SW480 (cell line): Measurements from ENCODE around the gene DVL1.
"Not testable (repeated sequence)": the region's sequence is repeated elsewhere in the genome, so short reads cannot be mapped to it uniquely, and the experiment has no call there.

ENCODE experiments used
- DNase-seq: peaks from one replicate; pipeline ENCODE4 v3.0.0-alpha.2; 2016; ENCODE audit warnings: low spot score

DVL1 gene

DNA sequence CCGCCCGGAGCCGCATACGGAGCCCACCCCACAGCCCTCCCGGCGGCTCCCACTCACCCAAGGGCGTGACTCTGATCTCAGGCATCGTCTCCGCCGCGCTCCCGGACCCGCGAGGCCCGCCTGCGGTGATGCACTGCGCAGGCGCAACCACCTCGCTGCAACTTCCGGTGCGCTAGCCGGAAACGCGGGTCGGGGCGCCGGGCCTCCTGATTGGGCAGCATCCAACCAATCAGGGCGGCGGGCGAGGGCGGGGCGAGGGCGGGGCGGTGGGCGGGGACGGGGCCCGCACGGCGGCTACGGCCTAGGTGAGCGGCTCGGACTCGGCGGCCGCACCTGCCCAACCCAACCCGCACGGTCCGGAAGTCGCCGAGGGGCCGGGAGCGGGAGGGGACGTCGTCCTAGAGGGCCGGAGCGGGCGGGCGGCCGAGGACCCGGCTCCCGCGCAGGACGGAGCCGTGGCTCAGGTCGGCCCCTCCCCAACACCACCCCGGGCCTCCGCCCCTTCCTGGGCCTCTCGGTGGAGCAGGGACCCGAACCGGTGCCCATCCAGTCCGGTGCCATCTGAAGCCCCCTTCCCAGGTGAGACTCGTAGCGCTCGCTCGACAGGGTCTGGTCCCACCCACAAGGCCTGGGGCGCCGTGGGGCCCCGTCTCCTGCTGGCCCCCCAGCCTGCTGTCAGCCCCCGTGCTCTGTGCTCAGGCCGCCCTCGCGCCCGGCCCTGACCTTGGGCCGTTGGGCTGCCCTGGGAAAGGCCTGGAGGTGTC lies 24.5 kb downstream of the DVL1 start, which contains the start of the genes CPTP and INTS11:
Gene CPTP, plus strand, starts transcription at position 279 of the 764 bp plus-strand sequence. CDS start 2,109 bp downstream, outside the sequence.
Gene INTS11, minus strand, starts transcription at position 137 of the 764 bp plus-strand sequence. Its CDS starts 52 bp downstream, at position 85.
- DNase-seq, result peak; percentile 89

DNA sequence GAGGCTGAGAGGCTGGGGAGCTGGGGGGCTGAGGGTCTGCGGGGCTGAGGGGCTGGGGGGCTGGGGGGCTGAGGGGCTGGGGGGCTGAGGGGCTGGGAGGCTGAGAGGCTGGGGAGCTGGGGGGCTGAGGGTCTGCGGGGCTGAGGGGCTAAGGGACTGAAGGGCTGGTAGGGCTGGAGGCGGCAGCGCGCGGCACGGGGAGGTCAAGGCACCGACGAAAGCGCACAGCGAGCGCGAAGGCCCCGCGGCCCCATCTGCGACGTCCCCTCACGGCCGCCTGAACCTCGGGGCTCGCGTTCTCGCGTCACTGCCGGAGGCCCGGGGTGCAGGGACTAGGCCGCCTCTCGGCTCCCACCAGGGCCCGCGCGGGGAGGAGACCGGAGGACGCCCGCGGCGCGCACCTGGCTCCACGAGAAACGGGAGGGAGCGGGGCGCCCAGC lies 25.1 kb downstream of the DVL1 start:
- DNase-seq, result no peak

DNA sequence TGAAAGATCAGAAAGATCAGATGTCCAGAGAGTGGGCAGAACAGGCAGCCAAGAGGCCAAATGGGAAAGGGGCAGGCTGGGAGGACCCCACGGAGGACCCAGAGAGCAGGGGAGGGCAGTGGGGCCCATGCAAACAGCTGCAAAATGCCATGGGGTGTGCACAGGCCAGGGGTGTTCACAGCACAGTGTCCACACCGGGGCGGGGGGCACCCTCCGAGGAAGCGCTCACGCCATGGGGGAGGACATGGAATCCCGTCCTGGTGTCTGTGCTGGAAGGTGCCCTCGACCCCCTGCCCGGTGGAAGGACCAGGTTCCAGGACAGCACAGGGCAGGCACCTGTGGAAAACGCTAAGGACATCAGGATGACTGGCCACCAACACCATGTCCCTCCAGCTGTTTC lies 26.3 kb downstream of the DVL1 start:
- no peak for DNase-seq

DNA sequence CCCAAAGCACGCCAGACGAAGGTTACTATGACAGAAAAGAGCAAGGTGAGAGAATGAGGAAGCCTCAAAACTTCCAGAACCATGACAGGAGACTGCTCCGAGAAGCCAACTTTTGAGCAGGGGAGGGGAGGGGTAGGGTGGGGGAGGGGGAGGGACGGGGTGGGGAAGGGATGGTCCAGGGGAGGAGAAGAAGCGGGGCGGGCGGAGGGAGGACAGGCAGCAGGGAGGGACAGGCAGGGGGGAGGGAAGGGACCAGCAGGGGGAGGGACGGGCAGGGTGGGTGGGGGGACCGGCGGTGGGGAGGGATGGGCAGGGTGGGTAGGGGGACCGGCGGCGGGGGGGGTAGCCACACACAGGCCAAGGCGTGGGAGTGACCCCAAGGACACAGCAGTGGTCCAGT lies 26.8 kb downstream of the DVL1 start:
- no peak for DNase-seq

DNA sequence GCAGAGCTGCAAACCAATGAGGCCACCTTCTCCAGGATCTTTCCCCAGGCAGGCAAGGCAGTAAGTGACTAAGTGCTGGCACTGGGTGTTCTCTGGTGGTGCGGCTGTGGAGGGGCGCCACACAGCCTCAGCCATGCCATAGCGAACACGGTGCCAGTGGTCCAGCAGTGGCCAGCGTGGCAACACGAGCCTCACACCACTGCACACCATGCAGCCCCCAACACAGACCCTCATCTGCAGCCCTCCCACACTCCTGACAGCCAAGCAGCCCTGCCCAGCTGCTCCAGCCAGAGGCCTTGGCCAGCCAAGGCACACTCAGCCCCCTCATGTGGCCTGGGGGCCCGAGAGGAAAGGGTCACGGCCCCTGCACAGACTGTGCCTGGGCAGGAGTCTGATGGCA lies 27.7 kb downstream of the DVL1 start:
- no peak for DNase-seq

DNA sequence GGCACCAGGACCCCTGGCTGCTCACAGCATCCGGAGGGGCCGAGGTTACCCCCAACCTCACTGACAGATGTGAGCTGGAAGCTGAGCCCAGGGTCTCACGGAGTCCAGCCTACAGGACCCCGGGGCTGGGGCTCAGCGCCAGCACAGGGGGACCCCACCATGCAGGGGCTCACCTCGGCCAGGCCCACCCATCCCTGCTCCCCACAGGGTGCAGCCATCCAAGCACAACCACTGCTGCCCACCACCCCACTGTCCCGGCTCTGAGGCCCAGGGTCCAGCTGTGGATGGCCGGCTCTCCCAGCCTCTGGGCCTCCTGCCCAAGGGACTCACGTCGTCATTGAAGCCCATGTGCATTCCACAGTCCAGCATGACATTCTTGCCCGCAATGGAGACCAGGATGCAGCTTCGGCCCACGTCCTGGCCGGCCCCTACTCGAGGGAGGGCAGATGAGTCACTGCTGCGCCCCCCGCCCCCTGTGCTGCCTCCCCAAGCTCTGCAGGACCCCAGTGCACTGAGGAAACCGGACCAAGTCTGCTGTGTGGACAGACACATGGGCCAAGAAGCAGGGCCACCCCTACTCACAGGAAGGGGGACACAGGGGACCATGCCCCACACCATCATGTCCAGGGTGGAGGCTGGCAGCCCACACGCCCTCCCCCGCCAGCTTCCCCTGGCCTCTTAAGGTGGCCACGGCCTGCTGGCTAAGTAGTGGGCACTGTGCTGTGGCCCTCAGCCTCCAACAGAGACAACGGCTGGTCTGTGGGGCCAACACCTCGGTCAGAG lies 28.4 kb downstream of the DVL1 start:
- DNase-seq, result no peak

DNA sequence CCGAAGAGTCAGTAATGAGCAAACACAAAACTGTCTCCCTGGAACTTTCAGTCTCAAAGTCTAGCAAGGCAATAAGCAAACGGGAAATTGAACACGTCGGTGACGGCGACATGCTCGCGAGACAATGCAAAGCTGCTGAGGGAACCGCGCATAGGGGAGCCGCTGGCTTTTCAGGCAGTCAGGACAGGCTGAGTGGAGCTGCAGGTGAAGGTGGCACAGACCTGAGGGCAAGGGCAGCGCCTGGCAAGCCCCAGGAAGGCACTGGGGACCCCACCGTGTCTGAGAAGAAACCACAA lies 29.6 kb downstream of the DVL1 start:
- no peak for DNase-seq

DNA sequence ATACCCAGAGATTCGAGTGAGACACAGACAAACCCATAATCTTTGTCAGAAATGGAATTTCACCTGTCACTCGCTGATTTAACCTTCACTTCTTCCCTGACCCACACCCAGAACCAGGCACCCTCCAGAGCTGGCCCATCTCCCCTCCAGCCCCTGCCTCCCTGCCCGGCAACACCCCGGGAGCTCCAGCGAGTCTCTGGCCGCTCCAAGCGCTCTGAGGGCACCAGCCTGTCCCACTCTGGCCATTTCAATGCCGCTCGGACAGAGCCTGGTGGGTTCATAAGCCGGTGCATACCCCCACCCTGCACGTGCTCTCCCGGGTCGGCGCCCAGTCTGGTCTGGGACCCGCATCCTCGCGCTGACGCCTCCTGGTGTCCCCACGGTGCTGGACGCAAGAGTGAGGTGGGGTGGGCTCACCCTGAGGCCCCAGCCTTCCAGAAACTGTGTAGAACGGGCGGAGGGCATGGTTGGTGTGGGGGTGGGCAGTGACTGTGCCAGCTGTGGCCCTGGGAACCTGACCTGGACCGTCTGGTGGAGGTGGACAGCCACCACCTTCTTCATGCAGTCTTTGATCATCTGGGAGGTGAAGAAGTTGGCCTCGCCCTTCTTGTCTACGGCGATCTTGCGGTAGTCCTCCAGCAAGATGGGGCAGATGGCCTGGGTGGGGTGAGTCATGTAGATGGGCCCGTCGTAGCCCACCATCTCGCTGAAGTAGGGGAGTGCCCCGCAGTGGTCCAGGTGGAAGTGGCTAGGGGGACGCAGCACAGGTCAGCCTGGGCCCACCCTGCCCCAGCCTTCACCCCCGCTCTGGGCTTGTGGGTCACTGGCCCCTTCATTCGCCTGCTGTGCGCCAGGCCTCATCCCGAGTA lies 30.2 kb downstream of the DVL1 start:
- no peak for DNase-seq

DNA sequence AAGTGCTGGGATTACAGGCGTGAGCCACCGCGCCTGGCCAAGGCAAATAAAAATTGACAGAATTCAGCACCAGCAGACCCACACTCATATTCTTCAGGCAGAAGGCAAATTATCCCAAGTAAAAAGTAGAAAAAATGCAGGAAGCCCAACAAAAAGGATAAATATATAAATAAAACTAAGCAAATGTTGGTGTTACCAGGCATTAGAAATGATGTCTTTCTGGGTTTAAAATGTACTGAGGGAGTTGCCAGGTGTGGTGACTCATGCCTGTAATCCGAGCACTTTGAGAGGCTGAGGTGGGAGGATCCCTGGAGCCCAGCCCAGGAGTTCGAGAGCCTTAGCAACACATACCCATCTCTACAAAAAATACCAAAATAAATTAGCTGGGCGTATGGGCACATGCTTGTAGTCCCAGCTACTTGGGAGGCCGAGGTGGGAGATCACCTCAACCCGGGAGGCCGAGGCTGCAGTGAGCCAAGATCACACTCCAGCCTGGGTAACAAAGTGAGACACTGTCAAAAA lies 31.0 kb downstream of the DVL1 start:
- DNase-seq, result peak; percentile 81

DNA sequence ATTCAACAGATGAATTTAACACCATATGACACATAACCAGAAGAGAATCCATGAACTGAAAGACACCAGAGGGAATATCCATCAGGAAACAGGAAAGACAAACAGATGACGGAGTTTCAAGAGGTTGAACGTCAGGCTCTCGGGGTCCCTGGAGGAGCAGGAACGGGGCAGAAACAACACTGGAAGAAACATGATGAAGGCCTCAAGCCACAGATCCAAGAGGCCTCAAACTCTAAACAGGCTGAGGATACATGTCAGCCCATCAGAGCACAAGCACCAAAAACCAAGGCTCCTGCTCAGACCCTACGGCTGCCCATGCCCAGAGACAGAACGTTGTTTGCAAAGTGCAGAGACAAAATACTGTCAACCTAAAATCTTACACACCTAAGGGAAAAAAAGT lies 31.8 kb downstream of the DVL1 start:
- no peak for DNase-seq

DNA sequence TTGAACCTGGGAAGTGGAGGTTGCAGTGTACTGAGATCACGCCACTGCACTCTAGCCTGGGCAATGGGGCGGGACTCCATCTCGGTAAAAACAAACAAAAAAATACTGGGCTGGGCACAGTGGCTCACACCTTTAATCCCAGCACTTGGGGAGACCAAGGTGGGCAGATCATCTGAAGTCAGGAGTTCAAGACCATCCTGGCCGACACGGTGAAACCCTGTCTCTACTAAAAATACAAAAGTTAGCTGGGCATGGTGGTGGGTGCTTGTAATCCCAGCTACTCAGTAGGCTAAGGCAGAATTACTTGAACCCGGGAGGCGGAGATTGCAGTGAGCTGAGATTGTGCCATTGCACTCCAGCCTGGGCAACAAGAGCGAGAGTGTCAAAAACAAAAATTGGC lies 33.0 kb downstream of the DVL1 start:
- DNase-seq, result not testable (repeated sequence)

DNA sequence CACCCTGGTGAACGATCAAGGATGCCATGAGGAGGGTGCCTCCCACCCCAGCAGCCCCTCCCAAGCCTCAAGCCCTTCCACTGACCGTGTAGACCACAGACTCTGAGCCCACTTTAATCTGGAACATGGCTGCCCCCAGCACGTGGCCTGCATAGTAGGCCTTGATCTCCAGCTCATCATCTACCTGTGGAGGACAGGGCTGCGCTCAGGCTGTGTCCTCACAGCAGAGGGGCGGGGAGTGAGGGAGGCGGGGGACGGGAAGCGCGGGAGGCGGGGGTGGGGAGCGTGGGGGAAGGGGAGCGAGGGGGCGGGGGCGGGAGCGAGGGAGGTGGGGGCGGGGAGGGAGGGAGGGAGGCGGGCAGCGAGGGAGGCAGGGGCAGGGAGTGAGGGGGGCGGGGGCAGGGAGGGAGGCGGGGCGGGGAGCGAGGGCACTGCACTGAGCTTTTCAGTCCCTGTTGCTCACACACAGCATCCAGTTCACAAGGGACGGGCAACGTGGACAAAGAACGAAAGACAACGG lies 33.7 kb downstream of the DVL1 start:
- DNase-seq, result no peak

DNA sequence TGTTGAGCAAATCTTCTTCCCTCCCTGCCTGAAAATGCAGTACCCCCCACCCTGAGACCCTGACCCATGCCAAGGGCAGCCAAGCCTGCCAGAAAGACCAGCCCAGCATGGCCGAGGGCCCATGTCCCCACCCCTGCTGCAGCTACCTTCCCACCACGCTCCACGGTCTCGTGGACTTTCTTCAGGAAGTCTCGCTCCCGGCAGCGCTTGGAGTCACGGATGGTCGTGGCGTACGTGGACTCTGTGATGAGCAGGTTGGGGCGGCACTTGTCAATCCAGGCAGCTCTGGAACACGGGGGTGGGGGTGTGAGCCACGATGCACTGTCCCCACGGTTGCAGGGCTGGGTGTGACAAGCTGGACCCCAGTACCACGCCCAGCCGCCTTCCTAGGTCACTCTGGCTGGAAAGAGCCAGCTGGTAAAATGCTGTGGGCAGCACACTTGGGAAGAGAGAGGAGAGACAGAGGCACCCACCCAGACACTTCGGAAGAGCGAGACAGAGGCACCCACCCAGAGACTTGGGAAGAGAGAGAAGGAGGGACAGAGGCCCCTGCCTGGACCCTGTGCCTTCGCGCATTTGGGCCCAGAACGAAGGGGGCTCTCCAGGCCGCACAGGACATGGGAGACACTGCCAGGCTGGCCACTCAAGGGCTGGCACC lies 34.4 kb downstream of the DVL1 start:
- no peak for DNase-seq

DNA sequence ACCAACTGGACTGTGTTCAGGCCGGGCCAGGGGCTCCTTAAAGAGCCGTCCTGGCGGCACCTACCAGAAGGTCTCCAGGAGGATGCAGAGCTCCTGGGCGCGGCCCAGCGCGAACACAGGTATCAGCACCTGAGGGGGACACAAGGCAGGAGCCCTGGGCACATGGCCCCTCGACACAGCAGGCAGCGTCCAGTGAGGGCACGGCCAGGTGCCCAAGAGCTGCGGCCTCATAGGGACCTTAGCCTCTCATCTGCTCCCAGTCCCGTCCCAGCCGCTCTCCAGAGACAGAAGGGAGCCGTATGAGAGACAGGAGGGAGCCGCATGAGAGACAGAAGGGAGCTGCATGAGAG lies 35.0 kb downstream of the DVL1 start:
- DNase-seq, result no peak

DNA sequence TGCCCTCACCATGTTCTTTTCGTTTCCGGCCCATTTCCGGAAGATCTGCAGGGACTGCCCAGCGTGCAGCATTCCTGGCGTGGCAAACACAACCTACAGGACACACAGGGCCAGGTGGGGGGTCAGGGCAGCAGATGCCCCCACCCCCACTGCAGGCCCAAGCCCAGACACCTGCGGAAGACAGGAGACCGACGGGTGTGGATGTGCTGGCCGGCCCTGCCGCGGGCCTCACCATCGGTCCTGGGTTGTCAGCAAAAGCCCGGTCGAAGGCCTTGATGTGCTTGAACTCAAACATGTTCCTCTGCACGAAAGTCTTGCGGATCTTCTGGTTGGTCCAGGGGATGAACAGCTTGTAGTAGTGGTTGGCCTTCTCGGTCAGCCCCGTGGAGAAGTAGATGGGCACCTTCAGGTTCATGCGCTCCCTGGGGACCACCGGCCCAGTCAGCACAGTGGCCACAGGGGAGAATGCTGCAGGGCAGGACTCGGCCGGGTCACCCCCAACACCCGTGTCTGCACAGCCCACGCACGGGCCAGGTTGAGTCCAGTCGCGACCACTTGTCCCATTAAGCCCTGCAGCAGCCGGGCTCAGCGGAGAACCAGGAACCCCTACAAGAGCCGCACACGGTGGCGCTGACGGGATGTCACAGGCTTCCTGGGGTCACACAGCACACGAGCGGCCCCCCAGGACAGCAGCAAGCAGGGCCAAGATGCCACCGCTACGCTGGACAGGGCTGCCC lies 35.5 kb downstream of the DVL1 start:
- no peak for DNase-seq

DNA sequence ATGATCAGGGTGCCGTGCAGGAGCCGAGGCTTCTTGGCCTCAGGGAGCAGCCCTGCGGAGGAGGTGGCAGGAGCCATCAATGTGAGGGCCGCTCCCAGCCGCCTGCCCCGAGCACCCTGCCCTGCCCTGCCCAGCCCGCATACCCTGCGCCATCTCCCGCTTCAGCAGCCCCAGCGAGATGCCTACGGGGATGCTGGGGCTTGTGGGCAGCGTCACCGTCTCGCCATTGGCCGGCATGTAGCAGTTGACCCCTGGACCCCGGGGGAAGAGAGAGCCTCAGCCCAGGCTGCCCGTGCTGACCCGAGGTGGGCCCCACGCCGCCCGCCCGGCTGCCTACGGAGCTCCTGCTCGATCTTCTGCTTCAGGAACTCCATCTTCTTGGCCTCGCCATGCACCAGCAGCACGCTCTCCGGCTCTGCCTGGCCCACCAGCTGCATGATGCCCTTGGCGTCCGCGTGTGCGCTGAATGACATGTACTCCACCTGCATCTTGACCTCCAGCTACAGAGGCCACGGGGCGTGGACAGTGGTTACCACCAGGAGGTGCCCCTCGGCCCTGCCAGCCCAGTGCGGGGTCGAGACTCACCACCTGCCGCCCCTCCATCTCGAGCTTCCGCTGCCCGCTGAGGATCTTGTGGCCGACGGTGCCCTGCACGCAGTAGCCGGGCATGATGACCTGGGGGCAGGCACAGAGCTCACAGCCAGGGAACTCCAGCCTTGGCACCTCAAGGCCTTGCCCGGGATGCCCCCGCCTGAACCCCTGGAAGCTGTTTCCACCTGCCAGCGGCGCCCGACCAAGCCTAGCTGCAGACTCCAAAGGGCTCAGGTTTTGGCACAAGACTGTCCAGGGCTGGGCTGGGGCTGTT lies 36.5 kb downstream of the DVL1 start:
- no peak for DNase-seq

DNA sequence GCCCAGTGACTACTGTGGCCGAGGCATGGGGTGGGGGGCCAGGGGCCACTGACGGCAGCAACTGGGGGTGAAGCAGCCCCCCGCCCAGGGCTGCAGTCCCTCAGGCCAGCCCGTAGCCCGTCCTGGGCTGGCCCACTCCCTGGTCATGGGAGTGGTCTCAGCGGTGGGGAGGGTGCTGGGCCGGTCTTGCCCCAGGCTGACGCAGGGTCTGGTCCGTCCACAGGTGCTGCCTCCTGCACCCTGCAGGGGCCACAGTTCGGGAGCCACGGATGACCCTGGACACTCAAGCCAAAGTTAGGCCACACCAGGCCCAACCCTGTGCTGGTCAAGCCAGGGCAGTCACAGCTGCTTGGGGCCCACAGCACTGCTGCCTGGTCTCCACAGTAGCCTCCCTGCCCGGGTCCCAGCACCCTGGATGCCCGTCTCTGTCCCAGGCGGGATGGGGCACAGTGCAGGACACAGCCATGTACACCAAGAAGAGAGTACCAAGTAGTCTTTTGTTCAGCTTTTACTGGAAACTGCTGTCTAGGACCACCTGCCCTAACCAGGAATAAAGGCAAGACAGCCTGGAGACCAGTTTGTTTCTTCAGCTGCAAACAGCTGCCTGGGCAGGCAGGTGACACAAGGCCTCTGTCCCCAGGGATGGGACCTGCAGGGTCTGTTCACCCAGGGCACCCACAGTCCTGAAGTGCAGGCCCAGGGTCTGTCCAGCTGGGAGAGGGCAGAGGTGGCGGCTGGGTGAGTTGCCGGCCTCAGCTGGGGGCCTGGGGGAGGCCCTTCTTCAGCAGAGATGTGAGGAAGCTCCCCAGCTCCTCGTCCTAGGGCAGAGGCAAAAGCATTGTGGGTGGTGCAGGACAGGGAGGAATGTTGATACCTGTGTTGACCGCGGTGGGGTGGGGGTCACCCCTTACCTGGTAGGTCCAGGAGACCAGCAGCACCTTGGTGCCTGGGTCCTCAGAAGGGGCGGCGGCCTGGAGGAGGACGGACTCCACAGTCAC lies 37.8 kb downstream of the DVL1 start:
- no peak for DNase-seq

DNA sequence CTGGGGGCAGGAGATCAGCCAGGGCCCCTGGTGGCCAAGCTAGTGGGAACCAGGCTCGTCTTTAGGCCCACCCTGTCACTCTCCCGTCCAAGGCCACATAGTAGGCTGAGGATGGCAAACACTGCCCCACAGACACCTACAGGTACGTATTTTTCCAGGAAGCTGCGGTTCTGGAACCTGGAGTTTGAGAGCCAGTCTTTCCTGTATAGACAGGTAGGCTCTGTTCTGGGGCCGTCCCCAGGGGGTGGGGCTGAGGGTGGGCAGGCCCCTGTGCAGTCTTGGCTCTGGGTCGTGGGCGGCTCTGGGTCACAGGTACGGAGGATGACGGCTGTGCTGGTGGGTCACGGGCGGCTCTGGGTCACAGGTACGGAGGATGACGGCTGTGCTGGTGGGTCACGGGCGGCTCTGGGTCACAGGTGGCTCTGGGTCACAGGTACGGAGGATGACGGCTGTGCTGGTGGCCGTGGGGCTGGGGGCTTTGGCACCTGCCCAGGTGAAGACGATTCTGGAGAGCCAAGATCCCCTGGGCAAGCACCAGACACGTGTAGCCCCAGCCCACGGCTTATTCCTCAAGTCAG lies 38.7 kb downstream of the DVL1 start:
- no peak for DNase-seq

DNA sequence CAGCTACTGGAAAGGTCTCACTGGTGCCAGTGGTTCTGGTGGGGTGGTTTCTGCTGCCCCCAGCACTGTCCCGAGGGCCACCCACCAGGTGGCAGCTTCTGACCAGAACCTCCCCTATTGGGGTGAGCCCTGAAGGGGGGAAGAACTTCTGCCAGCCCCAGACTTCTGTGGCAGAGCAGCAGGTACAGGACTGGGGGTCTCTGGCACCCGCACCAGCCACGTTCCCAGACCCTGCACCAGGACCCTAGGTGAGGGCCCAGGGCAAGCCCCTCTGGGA lies 39.2 kb downstream of the DVL1 start:
- DNase-seq, result no peak
